ENCODE measurements around the gene MCRIP1.

DNA sequence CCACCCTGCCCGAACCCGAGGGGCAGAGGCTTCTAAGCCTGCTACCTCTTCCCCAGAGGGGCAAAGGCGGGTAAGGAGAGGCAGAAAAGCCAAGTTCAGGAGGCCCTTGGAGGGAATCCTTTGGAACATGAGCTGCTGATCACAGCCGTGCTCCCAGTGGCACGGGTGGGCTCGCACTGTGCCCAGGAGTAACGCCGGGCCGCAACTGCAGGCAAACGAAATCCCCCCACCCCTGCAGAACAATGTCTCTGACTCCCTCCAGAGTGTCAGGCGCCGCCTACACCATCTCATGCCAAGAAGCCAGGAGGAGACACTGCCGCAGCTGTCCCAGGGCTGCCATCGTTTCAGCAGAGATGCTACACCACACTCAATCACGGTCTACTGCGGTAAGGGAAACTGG lies 18.3 kb upstream of the MCRIP1 start:
- TF ChIP-seq, protein P1, sequence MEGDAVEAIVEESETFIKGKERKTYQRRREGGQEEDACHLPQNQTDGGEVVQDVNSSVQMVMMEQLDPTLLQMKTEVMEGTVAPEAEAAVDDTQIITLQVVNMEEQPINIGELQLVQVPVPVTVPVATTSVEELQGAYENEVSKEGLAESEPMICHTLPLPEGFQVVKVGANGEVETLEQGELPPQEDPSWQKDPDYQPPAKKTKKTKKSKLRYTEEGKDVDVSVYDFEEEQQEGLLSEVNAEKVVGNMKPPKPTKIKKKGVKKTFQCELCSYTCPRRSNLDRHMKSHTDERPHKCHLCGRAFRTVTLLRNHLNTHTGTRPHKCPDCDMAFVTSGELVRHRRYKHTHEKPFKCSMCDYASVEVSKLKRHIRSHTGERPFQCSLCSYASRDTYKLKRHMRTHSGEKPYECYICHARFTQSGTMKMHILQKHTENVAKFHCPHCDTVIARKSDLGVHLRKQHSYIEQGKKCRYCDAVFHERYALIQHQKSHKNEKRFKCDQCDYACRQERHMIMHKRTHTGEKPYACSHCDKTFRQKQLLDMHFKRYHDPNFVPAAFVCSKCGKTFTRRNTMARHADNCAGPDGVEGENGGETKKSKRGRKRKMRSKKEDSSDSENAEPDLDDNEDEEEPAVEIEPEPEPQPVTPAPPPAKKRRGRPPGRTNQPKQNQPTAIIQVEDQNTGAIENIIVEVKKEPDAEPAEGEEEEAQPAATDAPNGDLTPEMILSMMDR (IDR thresholded peaks at IDR 0.05), result no peak
- no peak for TF ChIP-seq EZH2 (IDR thresholded peaks at IDR 0.05; ENCODE audit: borderline replicate concordance, insufficient read depth, low read depth, low read length, poor library complexity, severe bottlenecking)

Data from B cell (primary cell).